NCI-H1436 treated with DMSO at 0.1 percent for 48 hours (cell line): ENCODE data around the gene SLC35C1.

ENCODE experiments used
- DNase-seq: peaks from one replicate; lab custom pipeline; 2025; lab: John Stamatoyannopoulos, UW

Gene SLC35C1

DNA sequence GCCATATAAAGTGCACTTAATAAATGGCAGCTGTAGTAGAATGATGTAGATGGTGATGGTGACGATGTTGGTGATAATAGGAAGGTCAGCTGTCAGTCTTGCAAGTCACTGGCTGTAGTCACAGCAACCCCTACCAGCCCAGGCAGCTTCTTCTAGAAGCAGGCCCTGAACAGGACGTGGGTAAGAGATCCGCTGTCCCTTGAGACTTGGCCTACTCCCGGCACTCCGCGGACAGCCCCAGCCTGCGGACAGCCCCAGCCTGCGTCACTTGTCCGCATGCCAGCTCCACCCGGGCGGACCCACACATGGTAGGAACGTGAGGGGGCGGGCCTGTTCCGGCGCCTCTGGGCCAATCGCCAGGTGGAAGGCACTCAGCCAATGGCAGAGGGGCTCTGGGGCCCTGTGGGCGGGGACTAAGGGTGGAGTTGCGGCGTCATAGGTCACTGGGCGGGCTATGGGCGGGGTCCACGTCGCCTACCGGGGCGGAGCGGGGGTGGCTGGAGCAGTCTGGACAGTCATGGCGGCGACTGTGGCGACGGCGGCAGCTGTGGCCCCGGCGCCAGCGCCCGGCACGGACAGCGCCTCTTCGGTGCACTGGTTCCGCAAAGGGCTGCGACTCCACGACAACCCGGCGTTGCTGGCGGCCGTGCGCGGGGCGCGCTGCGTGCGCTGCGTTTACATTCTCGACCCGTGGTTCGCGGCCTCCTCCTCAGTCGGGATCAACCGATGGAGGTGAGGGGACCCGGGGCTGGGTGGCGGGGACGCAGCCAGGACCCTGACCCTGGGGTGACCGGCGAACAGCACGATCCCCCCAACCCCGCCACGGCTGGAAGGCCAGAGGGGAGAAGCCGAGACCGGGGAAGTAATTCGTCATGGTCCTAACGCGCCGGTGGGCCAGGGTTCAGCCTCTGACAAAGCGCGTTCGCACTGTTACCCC, 42.3 kb downstream of the SLC35C1 start, which contains the start of gene CRY2:
Gene CRY2, plus strand, starts transcription at position 502 of the 937 bp plus-strand sequence. Its CDS starts 16 bp downstream, at position 518.
- peak; percentile 69 for DNase-seq

DNA sequence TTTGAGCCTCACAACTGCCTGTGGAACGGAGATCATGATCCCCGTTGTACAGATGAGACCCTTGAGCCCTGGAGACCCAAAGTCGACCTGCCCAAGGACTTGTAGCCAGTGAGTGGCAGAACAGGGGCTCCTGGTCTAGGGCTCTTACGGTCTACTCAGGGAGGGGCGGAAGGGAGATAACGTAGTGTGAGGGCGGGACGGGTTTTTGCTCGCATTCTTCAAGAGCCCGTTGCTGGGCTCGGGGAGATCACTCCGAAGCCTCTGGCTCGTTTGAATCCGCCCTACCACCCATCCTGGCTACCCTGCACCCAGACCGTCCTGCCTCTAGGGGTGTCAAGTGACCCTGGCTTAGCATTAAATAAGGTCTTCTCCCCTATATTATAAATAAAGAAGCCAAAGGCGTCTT, 43.0 kb downstream of the SLC35C1 start:
- no peak for DNase-seq

GRCh38 chr11:45848654-45849081, 43.7 kb downstream of the SLC35C1 start:
- no peak for DNase-seq

DNA sequence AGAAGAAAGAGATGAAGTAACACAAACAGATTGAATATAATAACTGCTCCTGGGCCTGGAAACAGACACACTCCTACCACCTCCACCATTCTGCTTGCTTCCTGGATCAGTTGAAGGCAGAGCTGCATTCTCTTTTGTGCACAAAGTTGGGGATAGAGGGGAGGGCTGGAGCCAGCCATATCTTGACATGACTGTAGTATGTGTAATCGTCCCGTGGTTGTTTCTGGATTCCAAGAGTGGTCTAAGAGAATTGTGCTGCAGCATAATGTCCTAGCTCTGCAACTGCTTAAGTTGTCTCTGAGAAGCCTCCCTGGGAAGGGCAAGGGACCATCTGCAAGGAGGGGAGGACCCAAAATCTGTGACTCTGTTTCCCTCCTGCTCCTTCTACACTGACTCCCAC, 45.5 kb downstream of the SLC35C1 start:
- no peak for DNase-seq

DNA sequence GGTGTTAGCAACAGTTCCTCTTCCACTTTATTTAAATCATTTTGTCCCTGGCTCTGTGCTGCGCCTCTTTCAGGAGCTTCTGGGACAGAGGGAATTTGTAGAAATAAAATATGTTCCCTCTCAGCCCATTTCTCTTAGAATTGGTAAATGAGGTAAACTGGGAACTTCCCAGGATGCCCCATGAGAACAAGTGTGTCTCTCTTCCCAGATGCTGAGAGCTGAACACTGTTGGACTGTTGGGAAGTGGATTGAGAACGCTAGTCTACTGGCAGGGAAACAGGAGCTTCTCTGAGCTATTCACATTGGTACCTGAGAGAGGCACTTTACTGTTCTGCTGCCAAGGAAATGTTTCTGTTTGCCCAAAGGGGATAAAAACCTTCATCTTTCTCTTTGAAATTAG, 46.3 kb downstream of the SLC35C1 start:
- DNase-seq = no peak

GRCh38 chr11:45852018-45852711, 47.2 kb downstream of the SLC35C1 start:
- no peak for DNase-seq

- DNase-seq = no peak
Observed at GRCh38 chr11:45852712-45853101, 47.8 kb downstream of the SLC35C1 start.

- no peak for DNase-seq
Observed at GRCh38 chr11:45853332-45854219, 48.6 kb downstream of the SLC35C1 start.

GRCh38 chr11:45855308-45855707, 50.4 kb downstream of the SLC35C1 start:
- DNase-seq = no peak

DNA sequence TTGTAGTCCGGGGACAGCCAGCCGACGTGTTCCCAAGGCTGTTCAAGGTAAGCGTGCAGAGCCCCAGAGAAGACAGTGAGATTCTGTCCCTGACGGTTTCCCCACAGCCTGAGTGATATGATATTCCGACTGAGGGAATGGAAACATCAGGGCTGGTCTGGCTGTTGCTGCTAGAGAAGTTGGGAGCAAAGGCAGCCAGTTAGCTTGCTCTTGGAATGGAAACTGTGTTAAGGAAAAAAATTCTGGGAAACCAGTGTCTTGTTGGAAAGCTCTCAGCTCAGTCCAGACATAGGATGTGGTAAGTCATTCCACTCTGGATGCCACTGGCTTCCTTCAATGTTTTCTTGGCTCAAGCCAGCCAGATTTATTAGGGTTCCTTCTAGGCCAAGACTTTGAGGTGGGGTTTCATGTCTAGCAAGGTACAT, 51.1 kb downstream of the SLC35C1 start:
- no peak for DNase-seq

GRCh38 chr11:45857961-45858474, 53.1 kb downstream of the SLC35C1 start:
- DNase-seq = no peak

GRCh38 chr11:45858751-45859398, 53.9 kb downstream of the SLC35C1 start:
- no peak for DNase-seq

DNA sequence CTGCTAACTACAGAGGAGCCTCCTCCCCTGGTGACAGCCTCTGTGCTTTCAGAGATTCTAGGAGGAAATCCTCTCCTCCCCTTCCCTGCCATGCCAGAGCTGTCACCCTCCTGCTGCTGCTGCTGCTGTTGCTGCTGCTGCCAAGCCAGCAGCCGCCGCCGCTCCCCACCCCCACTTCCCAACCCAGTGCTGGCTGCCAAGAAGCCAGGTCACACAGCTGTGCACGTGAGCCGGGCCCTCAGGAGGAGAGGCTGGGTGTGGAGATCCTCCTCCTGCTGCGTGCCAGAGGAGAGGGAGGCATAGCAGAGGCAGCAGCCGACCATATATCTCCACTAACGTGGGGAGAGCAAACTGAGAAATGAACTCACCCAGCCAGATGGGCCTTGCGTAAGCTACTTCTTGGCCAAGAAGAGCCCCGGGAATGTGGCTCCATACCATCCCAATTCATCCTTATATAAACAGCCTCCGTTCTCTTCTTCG, 54.8 kb downstream of the SLC35C1 start:
- no peak for DNase-seq

DNA sequence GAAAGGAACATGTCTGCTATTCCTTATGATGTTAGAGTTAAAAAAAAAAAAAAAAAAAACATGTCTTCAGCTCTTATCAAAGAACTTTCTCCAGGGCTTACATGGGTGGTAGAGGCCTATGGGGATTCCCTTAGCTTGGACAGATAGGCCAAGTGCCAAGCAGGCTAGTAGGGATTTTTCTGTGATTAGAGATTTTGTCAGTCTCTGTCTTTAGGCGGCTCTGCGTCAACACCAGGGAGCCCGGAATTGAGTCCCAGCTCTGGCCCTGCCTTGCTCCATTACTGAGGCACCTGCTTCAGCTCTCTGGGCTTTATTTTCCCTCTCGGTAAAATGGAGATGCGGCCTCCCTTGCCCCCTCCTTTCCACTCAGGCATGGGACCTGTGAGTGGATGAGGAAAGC, 55.4 kb downstream of the SLC35C1 start:
- DNase-seq = no peak

- no peak for DNase-seq
Observed at GRCh38 chr11:45860764-45861510, 56.0 kb downstream of the SLC35C1 start.
